HCT116 (cell line): ENCODE data around the gene ZBTB38.

Experiments used
- CBX3 ChIP-seq: IDR thresholded peaks from 2 replicates; pipeline ENCODE4 v1.6.1; 2012; ENCODE audit warnings: low read depth
- ELF1 ChIP-seq: IDR thresholded peaks from 2 replicates; pipeline ENCODE4 v1.6.1; 2012; ENCODE audit warnings: low read depth, borderline replicate concordance
- EZH2 ChIP-seq: fragments of 200-600 bp; sonication (generic); IDR thresholded peaks from 2 replicates; pipeline ENCODE4 v1.6.1; 2017; ENCODE audit warnings: antibody characterized with exemption, mixed run types
- EZH2phosphoT487 ChIP-seq: fragments of 200-600 bp; IDR thresholded peaks from 2 replicates; pipeline ENCODE4 v1.6.1; 2018; ENCODE audit warnings: antibody characterized with exemption, borderline replicate concordance
- JUND ChIP-seq: IDR thresholded peaks from 2 replicates; pipeline ENCODE4 v1.6.1; 2012
- POLR2A ChIP-seq: IDR thresholded peaks from 2 replicates; pipeline ENCODE4 v1.7.0; 2011; ENCODE audit warnings: borderline replicate concordance; ENCODE audit not compliant: insufficient read depth, insufficient read length; ENCODE audit errors: extremely low read depth
- POLR2AphosphoS5 ChIP-seq: IDR thresholded peaks from 2 replicates; pipeline ENCODE4 v1.6.1; 2011; ENCODE audit warnings: mild to moderate bottlenecking, low read depth, low read length, moderate library complexity
- RAD21 ChIP-seq: IDR thresholded peaks from 2 replicates; pipeline ENCODE4 v1.6.1; 2012; ENCODE audit warnings: low read depth, mild to moderate bottlenecking
- ZFX ChIP-seq: fragments of 450-650 bp; IDR thresholded peaks from 2 replicates; pipeline ENCODE4 v1.6.1; 2017
- TF ChIP-seq, protein P1 (sequence below), 3 experiments: fragments of 200-600 bp in 1 of 3; sonication (generic) in 1 of 3; IDR thresholded peaks in 2 of 3; conservative IDR thresholded peaks in 1 of 3; 2 replicates each; pipeline ENCODE4 v1.5.1; 2012 to 2017; ENCODE audit warnings: low read depth in 2 of 3, low read length in 2 of 3, antibody characterized with exemption in 1 of 3, borderline replicate concordance in 1 of 3, control low read depth in 1 of 3, mild to moderate bottlenecking in 1 of 3, mixed read lengths in 1 of 3, mixed run types in 1 of 3, moderate library complexity in 1 of 3; ENCODE audit not compliant: insufficient read depth in 1 of 3
- TF ChIP-seq, protein P2 (sequence below): IDR thresholded peaks from 2 replicates; pipeline ENCODE4 v1.6.1; 2012
- TF ChIP-seq, protein P3 (sequence below): IDR thresholded peaks from 2 replicates; pipeline ENCODE4 v1.6.1; 2011; ENCODE audit warnings: mild to moderate bottlenecking, low read length, moderate library complexity; ENCODE audit not compliant: insufficient replicate concordance; ENCODE audit errors: extremely low read depth

DNA sequence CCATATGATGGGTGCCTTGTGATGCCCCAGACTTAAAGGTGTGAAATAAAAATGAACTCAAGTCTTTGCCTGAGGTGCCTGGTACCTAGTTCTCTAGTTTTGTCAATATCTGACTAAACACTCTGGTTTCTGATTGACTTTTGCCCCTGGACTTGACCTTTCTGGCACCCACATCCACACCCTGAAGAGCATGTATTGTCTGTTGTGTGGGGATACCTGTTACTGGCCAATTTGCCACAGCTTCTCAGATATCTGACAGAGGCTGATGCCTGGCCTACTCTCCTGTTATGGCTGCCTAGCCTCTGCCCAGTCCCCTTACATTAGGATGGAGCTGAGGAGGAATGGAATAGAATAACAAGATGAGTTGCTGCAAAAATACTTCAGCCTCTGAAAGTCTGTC is 3.6 kb downstream of the ZBTB38 start:
- TF ChIP-seq, protein P1, sequence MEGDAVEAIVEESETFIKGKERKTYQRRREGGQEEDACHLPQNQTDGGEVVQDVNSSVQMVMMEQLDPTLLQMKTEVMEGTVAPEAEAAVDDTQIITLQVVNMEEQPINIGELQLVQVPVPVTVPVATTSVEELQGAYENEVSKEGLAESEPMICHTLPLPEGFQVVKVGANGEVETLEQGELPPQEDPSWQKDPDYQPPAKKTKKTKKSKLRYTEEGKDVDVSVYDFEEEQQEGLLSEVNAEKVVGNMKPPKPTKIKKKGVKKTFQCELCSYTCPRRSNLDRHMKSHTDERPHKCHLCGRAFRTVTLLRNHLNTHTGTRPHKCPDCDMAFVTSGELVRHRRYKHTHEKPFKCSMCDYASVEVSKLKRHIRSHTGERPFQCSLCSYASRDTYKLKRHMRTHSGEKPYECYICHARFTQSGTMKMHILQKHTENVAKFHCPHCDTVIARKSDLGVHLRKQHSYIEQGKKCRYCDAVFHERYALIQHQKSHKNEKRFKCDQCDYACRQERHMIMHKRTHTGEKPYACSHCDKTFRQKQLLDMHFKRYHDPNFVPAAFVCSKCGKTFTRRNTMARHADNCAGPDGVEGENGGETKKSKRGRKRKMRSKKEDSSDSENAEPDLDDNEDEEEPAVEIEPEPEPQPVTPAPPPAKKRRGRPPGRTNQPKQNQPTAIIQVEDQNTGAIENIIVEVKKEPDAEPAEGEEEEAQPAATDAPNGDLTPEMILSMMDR (IDR thresholded peaks at IDR 0.05 in 2 of 3, conservative IDR thresholded peaks at IDR 0.05 in 1 of 3; ENCODE audit: borderline replicate concordance in 1 of 3, insufficient read depth in 1 of 3, low read depth in 2 of 3, low read length in 2 of 3): no peak
- TF ChIP-seq JUND (no peak), ELF1 (no peak), POLR2A (no peak), EZH2 (no peak), EZH2phosphoT487 (no peak), CBX3 (no peak), RAD21 (no peak), POLR2AphosphoS5 (no peak), ZFX (no peak)
- TF ChIP-seq, protein P2, sequence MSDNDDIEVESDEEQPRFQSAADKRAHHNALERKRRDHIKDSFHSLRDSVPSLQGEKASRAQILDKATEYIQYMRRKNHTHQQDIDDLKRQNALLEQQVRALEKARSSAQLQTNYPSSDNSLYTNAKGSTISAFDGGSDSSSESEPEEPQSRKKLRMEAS: no peak
- TF ChIP-seq, protein P3, sequence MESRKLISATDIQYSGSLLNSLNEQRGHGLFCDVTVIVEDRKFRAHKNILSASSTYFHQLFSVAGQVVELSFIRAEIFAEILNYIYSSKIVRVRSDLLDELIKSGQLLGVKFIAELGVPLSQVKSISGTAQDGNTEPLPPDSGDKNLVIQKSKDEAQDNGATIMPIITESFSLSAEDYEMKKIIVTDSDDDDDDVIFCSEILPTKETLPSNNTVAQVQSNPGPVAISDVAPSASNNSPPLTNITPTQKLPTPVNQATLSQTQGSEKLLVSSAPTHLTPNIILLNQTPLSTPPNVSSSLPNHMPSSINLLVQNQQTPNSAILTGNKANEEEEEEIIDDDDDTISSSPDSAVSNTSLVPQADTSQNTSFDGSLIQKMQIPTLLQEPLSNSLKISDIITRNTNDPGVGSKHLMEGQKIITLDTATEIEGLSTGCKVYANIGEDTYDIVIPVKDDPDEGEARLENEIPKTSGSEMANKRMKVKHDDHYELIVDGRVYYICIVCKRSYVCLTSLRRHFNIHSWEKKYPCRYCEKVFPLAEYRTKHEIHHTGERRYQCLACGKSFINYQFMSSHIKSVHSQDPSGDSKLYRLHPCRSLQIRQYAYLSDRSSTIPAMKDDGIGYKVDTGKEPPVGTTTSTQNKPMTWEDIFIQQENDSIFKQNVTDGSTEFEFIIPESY: no peak
